NOMO-1 treated with DMSO at 0.1 percent for 48 hours (cell line): ENCODE data around the gene CCDC15.
A peak's percentile ranks its signal among the peaks of the same experiment; 100 is the strongest.

Source experiments
- DNase-seq: peaks from one replicate; lab custom pipeline; 2025; ENCODE audit not compliant: unreplicated experiment; lab: John Stamatoyannopoulos, UW

Gene CCDC15

DNA sequence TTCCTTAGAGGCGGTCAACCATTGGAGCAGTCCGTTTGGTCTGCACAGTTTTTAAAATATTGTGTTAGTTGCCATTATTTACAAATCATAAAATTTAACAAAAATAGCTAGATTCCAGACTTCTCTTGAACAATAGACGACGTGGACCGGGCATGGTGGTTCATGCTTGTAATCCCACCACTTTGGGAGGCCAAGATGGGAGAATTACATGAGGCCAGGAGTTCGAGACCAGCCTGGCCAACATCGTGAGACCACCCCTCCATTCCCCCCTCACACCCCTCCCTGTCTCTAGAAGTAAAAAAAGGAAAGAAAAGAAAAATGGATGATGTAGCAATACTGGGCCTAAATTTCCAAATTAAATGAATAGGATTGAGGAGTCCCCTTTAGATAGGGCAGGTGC is 110.1 kb downstream of the CCDC15 start:
- DNase-seq: no peak

DNA sequence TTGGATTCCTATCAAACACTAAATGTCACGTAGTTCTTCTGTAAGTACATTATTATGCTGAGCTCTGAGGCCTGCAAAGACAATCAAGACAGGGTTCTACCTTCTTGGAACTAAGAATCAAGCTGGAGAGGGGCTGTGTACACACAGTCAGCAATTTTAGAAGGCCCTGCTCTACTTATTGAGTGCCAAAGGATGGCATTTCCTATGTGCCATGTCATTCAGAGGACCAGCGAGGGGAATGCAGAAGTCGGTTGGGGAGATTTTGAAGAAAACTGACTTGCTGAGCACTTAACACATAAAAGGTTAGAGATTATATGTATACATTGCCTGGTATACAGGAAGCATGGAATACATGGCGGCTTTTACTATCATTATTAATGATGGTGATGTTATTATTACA is 114.4 kb downstream of the CCDC15 start:
- DNase-seq: no peak

DNA sequence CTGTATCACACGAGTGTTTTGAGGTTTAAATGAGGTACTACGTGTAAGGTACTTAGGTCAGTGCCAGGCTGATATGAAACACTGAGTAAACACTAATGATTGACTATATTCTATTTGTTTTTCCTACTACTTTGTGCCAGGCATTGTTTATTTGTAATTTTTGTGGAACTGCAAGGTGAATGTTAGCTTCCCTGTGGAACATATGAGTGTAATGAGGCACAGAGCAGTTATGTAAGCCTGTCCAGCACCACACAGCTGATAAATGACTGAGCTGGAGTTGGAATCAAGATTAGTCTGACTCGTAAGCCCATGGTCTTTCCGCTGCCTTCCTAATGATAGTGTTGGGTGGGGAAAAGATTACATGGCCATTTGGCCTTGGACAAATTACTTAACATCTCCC is 115.0 kb downstream of the CCDC15 start:
- no peak for DNase-seq

DNA sequence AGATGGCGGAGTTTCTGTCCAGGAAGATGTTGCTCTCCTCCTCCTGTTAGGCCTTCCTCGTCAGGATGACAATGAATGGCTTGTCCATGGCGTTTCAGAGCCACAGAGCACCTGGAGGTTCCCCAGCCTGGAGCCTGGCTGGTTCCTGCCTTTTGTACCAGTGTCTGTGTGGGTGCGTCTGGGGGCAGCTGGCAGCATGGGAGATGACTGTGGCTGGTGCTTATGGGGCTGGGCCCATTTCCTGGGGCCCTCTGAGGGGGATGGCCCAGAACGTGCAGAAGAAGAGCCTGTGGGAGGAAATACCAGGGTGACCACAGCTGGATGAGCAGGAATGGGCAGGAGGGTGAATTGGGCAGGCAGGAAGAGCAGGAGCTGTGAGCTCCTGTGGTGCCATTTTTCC is 115.8 kb downstream of the CCDC15 start:
- DNase-seq: no peak

DNA sequence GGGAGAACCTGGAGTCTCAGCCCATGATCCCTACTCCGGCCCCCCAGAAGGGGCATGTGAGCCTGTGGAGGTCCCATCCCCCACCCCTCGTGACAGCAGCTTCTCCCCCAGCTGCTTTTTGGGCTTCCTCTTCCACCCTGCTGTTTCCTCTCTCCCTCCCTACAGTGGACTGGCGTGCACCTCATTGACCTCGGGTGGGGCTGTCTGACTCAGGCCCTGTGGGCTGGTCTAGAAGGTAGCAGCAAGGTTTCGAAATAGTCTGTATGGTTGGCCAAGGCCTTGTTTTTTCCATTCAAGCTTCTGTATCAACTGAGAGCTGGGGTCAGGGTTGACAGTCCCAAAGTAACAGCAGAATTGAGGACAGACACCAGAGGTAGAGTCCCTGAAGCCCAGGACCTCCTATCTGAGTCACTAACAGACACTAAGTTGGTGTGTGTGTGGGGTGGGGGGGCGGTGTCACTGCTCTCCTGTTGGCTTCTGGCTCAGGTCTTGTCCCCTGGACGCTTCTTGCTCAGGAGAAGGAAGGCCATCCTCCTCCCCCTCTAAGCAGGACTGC is 116.8 kb downstream of the CCDC15 start:
- DNase-seq: peak; percentile 98

DNA sequence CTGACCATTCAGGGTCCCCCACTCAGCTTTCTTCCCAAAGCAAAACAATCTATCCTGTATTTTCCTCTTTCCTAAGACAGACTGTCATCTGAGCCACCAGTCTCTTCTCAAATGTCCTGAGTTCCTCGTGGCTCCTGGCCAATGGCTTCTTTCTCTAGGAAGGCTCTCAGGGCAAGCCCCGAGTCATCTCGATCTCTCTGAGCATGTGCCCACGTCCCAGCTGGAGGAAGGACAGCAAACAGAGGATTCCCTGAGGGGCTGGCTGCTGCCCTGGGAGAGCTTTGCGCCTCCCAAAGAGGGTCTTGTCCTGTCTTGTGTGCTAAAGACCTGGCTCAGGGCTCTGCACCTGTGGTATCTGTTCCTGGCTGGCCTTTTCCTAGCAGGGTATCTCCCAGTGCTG is 117.4 kb downstream of the CCDC15 start:
- no peak for DNase-seq

DNA sequence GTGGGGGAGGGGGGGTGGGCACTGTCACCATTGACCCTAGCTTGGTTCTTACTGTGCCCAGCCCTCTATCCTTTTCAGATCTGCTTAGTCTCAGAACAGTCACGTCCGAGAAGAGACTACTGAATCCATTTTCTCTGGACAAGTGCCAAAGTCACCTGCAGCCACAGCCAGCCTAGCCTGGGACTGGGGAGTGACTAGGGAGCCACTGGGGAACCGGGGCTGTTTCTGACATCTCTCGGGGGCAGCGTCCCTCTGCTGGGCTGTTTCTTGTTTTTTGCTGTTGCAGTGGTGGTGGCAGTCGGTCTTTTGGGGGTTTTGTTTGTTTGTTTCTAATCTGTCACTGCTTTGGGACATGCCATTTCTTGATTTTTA is 117.8 kb downstream of the CCDC15 start:
- DNase-seq: no peak

DNA sequence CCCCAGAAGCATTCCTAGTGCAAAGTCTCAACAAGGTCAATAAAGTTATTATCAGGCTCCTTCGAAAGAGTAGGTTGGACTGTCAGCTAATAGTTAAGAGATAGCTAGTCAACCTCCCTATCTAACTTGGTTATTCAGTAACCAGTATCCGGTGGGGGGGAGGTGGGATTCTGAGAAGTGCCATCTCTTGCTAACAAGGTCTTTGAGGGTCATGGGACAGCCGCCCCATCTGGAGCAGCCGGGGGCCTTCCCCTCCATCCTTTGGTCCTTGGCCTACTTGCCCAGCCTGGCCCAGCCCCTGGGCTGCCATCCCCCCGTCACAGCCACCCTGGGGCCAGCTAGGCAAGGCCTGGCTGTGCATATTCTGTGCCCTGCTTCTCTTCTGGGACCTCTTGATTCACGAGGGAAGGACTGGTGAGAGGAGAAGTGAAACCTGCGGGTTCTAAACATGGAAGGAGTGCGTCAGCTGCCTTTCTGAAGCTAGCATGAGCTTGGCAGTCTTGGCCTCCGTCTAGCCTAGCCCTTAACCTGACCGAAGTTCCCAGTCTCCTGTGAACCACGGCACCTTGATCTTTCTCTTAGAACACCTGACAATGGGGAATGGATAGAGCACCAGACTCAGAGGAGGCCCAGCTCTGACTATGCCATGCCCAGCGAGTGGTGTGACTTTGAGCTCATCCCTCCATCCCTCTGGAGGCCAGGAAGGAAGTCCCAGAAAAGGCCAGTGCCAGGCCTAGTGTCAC is 118.4 kb downstream of the CCDC15 start:
- peak; percentile 95 for DNase-seq

DNA sequence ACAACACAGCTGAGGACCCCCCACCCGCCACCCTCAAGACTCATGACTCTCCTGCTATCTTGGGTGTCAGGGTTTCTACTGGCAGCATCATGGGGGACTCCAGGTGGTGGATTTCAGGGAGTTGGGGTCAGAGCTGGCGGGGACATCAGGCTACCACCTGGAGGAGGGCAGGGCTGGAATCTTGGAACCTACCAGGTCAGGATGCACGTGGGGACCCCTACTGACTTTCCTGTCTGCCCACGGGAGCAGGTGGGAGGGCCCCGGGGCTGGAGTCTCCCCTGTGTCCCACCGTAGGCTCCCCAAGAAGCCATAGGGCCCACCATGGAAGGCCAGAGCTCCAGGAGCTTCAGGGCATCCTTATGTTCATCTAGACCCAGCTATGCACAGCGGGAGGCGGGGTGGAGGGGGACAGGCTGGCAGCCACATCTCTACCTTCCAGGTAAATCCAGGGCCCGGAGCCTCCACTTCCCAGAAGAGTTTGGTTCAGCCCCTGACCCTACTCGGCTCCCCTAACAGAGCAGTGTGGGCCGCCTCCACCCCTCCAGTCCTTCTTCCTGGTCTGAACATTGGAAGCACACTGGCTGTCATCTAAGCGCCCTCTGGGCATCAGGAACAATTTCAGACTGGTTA is 119.1 kb downstream of the CCDC15 start:
- no peak for DNase-seq

DNA sequence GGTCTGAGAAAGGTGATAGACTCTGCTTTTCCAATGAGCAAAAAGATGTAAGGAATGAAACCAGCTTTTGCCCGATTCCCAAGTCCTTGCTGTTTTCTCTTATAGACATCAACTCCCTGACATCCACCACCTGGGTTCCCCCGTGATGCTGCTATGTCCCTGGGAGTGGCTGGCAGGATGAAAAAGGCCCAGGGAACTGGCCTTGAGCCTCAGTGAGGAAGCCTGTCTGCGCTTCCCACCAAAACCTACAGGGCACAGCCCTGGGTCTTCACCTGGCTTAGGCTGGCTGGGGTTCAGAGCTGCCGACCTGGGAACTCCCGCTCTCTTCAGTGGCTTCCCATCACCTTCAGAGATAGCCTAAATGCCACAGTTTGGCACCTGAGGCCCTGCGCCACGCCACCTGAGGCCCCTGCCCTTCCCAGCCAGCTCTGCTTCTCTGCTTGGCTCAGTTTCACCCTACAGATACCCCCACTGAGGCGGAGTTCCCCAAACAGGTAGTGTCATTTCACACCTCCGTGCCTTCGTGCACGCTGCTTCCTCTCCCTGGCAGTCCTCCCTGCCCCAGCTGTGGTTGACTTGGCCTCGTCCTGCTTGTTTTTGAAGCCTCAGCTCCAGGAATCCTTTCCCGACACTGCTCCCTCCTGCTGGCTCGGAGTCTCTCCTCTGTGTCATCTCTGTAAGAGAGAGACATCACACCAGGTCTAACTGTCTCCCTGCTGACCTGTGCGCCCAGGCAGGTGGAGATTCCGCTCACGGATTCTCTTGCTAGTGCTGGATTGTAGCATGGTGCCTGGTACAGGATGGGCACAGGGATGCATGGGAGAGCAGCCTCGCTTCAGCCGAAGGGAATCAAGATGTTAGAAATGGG is 119.8 kb downstream of the CCDC15 start:
- no peak for DNase-seq

DNA sequence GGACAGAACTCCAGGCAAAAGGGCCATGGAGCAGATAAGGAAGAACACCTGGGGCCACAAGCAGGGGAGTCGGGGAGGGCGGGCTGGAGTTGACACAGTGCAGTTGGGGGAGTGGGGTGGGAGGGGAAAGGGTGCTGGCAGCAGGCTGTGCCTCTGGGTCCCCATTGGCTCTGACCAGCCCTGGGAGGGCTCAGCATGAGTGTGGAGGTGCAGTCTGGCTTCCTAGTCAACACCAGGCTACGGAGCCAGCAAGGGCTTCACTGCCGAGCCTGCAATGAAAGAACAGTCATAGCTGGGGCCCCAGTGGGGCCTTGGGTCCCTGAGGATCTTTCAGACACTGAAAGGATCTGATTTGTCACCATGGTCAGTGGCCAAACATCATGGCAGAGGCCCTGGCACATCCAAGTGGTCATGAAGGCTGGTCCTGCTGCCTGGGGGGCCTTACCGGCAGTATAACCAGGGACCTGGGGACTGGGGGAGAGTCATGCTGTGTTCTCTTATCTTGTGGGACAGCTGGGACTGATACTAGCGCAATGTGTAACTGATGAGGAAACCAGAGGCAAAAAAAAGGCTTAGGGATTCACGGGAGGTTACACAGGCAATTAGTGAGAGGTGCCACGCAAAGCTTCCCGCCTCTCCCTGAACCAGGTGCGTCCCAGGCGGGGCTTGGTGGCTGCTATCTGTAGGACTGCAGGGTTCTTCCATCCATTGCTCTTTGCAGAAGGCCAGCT is 120.7 kb downstream of the CCDC15 start:
- DNase-seq: no peak

DNA sequence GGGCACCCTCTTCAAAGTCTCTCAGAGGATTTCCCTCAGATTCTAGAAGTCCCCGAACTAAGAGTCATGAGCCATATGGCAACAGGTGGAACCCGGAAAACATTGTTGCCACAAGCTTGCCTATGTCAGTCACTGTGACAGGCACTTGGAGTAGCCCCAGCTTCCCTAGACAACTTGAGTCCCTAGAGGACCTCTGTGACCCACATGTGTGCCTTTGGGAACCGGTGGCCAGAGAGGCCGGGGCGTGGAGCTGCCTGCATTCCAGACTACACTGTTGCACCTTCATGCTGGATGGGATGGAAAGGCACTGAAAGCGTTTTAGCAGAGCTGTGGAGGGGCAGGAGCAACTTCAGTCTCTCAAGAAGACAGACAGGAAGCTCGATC is 121.2 kb downstream of the CCDC15 start:
- DNase-seq: no peak

DNA sequence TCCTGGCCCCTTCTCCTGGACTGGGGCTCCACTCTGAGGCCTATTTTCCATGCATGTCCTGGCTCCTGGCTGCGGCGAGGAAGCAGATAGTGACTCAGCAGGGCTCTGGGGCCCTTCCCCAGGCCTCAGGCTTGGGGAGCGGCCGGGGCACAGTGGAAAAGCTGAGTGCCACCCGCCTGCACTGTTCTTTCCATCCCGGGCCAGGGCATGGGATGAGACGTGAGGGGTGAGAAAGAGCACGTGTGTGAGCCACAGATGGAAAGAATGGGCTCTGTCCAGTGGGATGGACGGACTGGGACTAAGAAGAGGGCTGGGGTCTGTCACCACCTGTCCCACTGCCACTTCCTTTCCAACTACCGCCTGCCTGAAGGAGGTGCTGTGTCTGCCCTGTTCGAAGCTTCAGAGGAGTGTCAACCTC is 121.9 kb downstream of the CCDC15 start:
- no peak for DNase-seq

DNA sequence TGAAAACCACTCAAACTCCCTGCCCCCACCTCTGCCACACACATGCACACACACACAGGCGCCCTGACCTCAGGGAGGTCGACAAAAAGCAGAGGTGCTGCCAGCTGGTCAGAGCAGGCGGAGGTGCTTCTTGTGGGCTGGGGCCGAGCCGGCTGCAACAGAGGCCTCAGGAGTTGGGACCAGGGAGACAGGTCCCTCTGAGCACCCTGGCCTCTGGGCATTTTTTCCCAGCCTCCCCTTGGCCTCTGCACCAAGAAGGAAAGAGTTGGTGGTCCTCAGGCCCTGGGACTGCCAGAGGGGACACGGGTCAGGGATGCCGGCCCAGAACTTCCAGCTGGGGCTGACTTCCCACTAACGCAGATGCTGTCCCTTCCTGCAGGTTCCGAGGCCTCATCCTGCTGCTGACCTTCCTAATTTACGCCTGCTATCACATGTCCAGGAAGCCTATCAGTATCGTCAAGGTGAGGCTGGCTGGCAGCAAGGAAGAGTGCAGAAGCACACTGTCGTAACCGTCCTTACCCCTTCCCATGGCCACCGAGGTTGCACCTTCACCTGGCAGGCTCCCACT is 122.5 kb downstream of the CCDC15 start:
- no peak for DNase-seq

DNA sequence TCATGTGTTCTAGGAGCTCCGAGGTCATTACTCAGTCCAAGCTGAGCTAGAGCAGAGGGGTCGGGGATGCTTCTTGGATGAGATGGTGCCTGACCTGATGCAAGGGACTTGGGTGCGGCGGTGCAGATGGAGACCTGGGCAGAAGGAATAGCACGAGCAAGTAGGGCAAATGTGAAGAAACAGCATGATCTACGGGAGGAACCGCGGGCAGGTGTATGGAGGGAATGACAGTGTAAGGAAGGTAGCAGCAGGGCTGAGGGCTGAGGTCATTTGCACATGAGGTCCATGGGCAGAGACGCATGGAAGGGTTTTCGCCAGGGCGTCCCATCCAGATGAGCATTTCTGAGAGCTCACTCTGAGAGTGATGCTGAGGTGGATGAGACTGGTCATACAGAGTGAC is 124.0 kb downstream of the CCDC15 start:
- DNase-seq: no peak

DNA sequence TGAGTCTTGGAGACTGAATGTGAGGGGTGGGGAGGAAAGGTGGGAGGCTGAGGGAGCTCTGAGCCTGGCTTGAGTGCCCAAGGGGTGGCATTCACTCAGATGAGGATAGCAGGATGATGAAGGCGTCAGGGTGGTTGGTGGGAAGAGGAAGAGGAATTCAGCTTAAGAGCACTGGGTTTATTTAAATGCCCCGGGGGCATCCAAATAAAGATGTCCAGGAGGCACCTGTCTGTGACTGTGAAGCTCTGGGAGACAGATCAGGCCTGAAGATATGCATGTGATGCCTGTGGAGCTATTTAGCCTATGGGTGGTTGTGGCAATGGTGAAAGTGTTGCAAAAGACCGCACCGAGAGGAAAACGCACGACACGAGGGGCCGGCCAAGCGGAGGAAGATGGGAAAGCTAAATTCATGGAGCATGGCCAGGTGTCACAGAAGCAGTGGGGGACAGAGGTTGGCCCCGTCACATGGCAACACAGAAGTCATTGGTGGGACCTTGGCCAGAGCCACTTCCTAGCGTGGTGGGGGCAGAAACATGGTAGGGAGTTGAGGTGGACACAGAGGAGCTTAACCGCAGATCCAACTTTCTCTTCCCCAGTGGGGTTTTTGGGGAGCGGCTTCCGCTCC is 124.6 kb downstream of the CCDC15 start:
- no peak for DNase-seq

DNA sequence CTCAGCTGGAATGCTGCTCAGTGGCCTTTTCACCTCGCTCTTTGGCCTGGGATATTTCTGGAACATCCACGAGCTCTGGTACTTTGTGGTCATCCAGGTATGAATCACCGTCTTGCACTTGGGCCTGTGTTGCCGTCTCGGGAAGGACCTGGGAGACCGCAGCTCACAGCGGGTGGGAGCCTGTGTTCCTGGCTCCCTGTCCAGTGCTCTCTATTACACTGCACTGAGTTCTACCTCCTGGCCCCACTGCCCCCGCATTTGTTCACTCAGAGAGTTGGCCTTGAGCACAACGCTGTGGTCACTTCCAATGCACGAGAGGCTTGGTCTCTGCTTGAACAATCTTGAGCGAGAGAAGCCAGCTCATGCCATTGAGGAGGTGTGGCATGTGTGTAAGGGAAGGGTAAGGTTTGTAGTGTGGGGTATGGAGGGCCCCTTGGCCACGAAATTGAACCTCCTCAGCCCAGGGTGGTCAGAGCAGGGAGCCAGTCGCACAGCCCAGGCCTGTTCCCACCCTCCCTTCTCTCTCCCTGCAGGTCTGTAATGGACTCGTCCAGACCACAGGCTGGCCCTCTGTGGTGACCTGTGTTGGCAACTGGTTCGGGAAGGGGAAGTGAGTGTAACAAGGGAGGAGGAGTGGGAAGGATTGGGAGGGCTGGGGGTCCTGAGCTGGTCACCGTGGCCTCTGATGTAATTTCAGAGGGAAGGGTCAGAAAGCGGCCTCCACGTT is 125.3 kb downstream of the CCDC15 start:
- DNase-seq: peak; percentile 14

DNA sequence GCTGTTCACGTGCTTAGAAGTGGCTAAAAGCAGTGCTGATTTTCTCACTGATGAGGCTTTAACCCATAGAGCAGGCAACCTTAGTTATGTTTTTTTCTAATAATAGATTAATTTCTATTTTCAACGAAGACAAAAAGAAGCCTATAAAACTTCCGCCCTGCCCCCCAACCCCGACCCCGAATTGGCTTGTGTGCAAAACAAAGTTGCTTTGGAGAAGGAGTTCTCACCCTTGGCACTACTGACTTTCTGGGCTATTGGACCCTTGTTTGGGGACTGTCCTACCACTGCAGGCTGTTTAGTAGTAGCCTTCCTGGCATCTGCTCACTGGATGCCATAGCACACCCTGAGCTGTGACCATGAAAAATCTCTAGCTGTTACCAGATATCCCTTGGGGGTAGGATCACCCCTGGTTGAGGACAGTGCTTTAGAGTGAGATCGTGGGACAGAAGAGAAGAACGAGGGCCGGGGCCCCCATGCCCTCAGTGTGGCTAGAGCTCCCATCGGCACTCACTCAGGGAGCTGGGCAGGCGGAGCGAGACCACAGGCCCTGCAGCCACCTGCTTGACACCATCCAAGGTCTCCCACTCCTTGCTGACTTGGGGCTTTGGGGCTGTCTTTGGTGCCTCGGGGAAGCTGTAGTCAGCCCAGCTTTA is 126.0 kb downstream of the CCDC15 start:
- DNase-seq: no peak

DNA sequence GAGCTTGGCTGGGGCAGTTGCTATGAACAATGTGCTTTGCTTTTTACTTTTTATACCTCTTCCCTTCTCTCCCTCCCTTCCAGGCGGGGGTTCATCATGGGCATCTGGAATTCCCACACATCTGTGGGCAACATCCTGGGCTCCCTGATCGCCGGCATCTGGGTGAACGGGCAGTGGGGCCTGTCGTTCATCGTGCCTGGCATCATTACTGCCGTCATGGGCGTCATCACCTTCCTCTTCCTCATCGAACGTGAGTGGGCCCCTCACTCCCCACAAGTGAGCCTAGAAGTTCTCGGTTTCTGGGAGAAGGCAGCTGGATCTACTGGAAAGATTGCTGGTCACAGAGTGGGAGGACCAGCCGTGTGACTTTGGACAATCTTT is 126.5 kb downstream of the CCDC15 start:
- no peak for DNase-seq
